ENCODE results near the gene VEGFD. TPM values are rescaled to one million over a fixed set of nuclear protein-coding genes. Genes with fewer than 3 reads are reported as not detected.

VEGFD gene, protein sequence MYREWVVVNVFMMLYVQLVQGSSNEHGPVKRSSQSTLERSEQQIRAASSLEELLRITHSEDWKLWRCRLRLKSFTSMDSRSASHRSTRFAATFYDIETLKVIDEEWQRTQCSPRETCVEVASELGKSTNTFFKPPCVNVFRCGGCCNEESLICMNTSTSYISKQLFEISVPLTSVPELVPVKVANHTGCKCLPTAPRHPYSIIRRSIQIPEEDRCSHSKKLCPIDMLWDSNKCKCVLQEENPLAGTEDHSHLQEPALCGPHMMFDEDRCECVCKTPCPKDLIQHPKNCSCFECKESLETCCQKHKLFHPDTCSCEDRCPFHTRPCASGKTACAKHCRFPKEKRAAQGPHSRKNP
- 10 to 100 TPM in 1 of 3 donors, 1 to 10 TPM in 1, under 1 TPM in 1; 0.46 to 16.8 (median 7.6) TPM for polyA plus RNA-seq

DNA sequence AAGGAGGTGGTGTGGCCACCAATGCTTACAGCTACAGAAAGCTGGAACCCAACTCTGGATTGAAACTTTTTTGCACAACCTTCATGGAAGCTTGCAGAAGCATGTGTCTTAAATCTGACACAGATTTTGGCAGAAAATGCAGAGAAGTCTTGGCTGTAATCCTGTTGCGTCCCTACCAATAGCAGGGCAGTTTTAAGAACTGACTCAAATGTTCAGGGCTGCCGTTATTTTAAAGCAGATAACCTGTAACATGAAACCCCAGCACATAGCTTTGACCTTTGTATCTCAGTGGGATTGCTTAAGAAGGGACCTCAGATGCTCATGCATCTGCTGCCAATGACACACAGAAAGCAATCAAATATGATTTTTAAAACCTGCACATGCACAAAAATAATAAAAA, at the start of gene VEGFD:
Gene VEGFD, minus strand, starts transcription at position 110 of the 400 bp plus-strand sequence. CDS start 467 bp downstream, outside the sequence.
- 32 to 51% (median 47%) methylated on average over 2 of the region's 2 CpGs for WGBS, 3 donors

GRCh38 chrX:15430584-15430983, 46.4 kb upstream of the VEGFD start:
- no peak overlapping the region for H3K27ac ChIP-seq (ENCODE audit: low read depth, low read length)
- 26 to 70% (median 36%) methylated on average over 1 of the region's 1 CpG for WGBS, 3 donors

More for the DNA sequence above, at the start of gene VEGFD:
- H3K27ac ChIP-seq (ENCODE audit: low read depth, low read length): no peak within 1 kb of the TSS

DNA sequence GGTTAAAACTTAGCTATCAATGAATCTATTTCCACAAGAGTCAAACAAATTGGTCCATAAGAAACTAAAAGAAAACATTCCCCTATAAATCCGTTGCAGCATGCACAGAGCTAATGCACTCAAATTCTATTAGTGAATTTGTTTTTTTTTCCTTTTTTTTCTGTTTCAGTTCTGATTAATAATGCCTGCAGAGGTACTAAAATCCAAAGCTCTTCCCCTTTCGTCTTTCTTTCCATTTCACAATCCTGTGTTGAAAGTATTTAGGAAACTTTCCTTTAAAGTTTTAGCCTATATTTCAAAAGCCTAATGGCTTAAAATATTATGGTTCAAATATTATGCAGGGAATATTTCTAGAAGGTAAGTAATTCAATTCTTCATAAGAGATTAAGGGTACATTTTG, 45.9 kb upstream of the VEGFD start:
- H3K27ac ChIP-seq (ENCODE audit: low read depth, low read length): no peak overlapping the region
- WGBS, 3 donors: 61 to 91% (median 63%) methylated on average over 2 of the region's 2 CpGs

DNA sequence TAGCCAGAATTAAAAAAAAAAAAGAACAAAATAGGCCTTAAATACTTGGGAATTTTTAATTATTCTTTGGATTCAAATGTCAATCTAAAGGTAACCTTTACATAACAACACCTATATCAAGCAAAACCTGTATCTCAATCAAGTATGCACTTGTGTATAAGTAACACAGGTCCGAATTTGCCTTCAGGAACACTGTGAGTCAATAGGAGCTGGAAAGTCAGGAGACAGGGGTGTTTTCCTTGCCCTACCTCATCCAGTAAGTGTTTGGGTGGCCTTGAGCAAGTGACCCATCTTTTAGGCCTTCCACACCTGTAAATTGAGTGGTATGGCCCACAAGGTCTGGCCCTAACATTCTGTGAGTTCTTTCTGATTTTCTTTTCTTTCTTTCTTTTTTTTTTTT, 40.8 kb upstream of the VEGFD start:
- WGBS, 3 donors: 60 to 90% (median 62%) methylated on average over 1 of the region's 1 CpG
- no peak overlapping the region for H3K27ac ChIP-seq (ENCODE audit: low read depth, low read length)

GRCh38 chrX:15418707-15419181, 34.5 kb upstream of the VEGFD start:
- WGBS, 3 donors: 50 to 66% (median 64%) methylated on average over 3 of the region's 3 CpGs
- no peak overlapping the region for H3K27ac ChIP-seq (ENCODE audit: low read depth, low read length)

DNA sequence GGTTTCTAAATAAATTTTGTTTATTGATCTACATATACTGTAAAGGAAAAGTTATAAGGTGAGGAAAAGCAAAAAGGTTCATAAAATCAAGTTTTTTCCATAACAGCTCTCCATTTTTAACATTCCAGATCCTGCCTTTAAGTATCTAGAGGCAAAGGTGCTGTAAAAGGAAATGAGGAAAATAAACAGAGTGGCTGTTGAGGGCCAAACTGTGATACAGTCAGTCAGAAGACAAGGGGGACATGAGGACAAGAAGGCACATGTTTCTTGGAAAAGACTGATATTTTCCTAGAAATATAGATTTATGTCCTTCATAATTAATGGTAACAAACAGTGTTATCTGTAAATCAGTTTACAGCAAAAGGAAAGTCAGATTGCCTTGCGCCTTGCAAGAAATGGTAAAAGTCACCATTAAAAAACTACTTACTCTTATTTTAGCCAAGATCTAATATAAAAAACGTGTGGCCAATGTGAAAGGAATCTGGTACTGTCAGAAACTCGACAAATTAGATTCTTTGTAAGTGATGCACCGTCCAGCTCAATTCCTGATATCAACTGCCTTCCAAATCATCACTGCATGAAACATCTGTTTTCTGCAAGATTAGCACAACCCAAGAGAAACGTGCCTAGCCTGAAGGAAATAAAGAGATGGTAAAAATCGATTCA, 34.0 kb upstream of the VEGFD start:
- H3K27ac ChIP-seq (ENCODE audit: low read depth, low read length): no peak overlapping the region
- 47 to 60% (median 58%) methylated on average over 6 of the region's 6 CpGs for WGBS, 3 donors

DNA sequence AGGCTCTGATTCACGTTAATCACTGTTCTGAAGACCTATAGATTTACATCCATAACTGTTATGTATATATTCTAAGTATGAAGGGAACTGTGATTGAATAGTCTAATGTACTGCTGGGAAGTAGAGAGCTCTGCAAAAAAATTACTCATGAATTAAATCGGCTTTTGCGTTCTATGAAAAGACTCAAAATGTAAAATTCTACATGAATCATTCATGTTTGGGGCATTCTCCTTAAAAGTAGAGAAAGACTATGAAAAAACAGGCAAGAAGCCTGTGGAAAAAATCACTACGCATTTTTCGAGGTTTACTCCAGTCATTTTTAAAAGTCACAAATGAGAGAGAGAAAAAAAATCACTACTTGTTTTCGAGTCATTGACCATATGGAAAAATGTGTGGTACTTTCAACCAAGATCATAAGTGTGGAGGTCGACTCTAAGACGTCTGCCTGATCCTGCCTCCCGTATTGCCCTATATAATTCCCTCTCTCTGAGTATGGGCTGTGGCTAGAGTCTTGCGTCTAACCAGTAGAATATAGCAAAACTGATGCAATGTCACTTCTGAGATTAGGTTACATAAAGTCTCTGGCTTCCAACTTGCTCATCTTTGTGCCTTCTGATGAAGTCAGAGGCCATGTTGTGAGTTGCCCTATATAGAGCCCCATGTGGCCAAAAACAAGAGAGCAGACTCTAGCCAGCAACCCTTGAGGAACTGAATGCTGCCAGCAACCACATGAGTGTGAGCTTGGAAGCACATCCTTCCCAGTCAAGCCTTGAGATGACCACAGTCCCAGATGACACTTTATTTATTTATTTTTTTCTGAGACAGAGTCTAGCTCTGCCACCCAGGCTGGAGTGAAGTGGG, 32.1 kb upstream of the VEGFD start:
- no peak overlapping the region for H3K27ac ChIP-seq (ENCODE audit: low read depth, low read length)
- WGBS, 3 donors: 81 to 84% (median 82%) methylated on average over 10 of the region's 10 CpGs

DNA sequence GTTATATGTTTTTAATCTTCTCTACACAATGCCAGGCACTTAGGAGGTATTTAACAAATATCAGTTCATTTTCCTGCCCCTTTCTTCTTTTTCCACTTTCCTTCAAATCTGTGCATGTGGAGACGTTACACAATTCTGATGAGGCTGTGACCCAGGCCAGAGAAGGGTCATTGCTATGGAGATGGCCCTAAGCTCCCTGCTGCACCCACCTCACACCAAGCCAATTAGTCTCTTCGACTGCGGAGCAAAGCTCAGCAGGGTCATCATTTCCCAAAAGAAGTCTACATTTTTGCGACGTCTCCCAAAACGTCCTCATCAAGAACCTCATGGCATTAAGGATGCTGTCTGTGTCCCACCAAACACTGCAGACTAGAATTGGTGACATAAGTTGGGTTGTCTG, 28.9 kb upstream of the VEGFD start:
- no peak overlapping the region for H3K27ac ChIP-seq (ENCODE audit: low read depth, low read length)
- 67 to 70% (median 69%) methylated on average over 6 of the region's 6 CpGs for WGBS, 3 donors

DNA sequence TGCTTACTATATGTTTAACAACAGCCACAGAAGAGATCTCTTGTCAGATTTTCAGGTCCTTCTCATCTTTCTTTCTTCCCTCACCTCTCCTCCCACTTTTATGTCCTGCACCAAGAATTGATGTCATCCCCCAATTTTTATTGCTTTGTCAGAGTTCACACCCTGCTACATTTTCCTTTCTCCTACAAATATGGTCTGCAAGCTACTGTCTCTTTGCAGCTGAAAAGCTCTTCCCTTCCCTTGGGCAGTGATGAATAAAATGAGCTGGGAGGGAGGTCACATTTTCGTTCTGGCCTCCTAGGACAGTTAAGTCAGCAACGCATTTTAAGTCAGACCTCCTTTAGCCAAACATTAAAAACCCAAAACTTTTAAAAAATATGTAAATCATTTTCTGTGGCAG, 26.7 kb upstream of the VEGFD start:
- 54 to 85% (median 74%) methylated on average over 2 of the region's 2 CpGs for WGBS, 3 donors

DNA sequence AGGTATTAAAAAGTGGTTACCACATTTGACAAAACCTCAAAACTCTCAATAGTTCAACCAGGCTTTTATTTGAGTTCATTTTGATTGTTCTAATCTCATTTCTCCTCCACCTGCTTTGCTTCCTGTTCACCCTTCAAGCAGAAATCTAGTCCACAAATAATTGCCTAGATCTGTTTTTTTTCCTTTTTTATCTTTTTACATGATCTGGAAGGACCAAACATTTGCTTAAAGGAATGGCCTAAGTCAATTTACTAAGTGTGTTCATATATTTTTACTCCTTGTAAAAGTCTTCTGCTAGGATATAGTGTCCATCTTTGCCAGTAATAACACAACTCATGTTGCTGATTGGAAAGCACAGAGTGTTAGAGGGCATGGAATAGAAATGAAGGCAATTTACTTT, 26.2 kb upstream of the VEGFD start:
- H3K27ac ChIP-seq (ENCODE audit: low read depth, low read length): no peak overlapping the region

More for the DNA sequence above, 26.7 kb upstream of the VEGFD start:
- H3K27ac ChIP-seq (ENCODE audit: low read depth, low read length): no peak overlapping the region

DNA sequence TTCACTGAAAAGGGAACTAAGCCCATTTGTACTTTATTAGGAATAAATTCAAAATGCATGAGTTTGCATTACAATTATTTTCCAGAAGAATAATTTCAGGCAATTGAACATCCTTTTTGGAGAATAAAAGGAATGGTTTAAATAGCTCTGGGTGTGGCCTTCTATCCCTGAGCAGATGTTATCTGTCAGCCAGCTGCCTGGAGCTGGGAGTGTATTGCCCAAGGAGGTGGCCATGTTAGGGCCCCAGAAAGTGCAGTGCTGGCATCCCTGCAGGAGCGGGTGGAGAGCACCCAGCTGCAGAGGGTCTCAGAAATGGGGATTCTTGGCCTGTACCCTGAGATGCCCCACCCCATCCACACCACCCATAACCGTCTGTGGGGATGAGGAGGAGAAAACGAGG, 21.6 kb upstream of the VEGFD start:
- WGBS, 3 donors: 62 to 82% (median 81%) methylated on average over 3 of the region's 3 CpGs
- H3K27ac ChIP-seq (ENCODE audit: low read depth, low read length): no peak overlapping the region

GRCh38 chrX:15404401-15405096, 20.3 kb upstream of the VEGFD start:
- H3K27ac ChIP-seq (ENCODE audit: low read depth, low read length): no peak overlapping the region
- WGBS, 3 donors: 29 to 70% (median 40%) methylated on average over 7 of the region's 7 CpGs

DNA sequence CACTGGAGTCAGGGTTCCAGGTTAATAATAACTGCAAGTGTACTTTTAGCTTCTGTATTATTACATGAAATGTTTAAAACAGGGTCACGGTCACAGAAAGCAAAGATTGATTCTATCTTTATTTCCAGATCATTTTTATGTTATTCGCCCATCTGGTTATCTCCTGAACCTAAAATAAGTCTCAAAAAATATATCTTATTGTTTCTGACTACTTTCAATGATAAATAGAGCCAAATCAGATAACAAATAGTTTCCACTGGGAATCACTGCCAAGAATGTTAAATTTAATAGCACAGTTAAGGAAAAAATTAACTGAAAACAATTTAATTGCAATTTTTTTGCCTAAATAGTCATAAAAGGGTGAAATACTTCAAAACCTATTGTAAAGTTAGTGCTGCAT, 17.2 kb upstream of the VEGFD start:
- no peak overlapping the region for H3K27ac ChIP-seq (ENCODE audit: low read depth, low read length)
- 38 to 45% (median 39%) methylated on average over 2 of the region's 2 CpGs for WGBS, 3 donors

GRCh38 chrX:15399962-15400391, 15.8 kb upstream of the VEGFD start:
- 16 to 62% (median 58%) methylated on average over 3 of the region's 3 CpGs for WGBS, 3 donors
- H3K27ac ChIP-seq (ENCODE audit: low read depth, low read length): no peak overlapping the region

- no peak overlapping the region for H3K27ac ChIP-seq (ENCODE audit: low read depth, low read length)
Measured at GRCh38 chrX:15398874-15399273, 14.7 kb upstream of the VEGFD start.

DNA sequence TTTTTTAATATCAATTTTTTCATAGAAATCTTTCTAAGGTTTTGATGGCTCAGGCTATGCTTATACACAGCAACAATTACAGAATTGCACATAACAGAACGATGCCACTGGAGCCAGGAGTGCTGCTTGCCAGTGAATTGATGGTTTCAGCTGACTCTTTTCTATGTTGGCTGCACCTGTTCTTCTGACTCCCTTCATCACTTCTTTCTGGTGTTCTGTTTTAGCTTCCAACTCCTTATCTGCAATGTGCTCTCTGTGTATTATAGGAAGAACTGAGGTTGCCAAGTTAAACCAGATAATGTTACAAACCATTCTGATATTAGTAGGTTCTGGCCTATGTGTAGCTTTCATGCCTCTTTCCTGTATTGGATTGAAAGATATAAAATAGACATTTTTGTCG, 11.6 kb upstream of the VEGFD start:
- H3K27ac ChIP-seq (ENCODE audit: low read depth, low read length): no peak overlapping the region
- 48 to 77% (median 66%) methylated on average over 2 of the region's 2 CpGs for WGBS, 3 donors

DNA sequence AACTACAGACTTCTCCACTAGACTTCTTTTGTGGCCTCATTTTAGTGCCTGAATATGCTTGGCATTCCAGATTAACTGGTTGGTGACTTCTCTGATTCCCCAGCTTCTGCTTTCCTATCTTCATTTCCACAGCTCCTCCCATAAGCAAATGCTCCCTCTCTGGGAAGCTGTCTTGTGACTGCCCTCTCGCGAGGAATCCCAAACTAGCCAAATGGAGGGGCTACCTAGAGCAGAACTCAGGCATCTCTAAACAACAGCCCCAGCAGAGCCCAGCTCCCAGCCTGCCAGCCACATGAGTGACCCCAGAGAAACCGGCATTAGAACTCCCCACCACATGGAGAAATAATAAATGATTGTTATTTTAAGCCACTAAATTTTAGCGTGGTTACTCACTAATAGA, 7.6 kb upstream of the VEGFD start:
- WGBS, 3 donors: 66 to 90% (median 87%) methylated on average over 4 of the region's 4 CpGs
- no peak overlapping the region for H3K27ac ChIP-seq (ENCODE audit: low read depth, low read length)

- no peak overlapping the region for H3K27ac ChIP-seq (ENCODE audit: low read depth, low read length)
- WGBS, 3 donors: 57 to 82% (median 64%) methylated on average over 8 of the region's 8 CpGs
Measured at GRCh38 chrX:15382813-15383212, 1.4 kb downstream of the VEGFD start.

All from adipose tissue (tissue), 3 donors.